Type B pancreatic cell (in vitro differentiated cells): ENCODE results near the gene MICALL1. TPM values are rescaled to one million over a fixed set of nuclear protein-coding genes. Genes with fewer than 3 reads are reported as not detected.
A peak's percentile ranks its signal among the peaks of the same experiment; 100 is the strongest.
"Not testable (repeated sequence)": the region's sequence is repeated elsewhere in the genome, so short reads cannot be mapped to it uniquely, and the experiment has no call there.

Source experiments
- DNase-seq: peaks from one replicate; pipeline ENCODE4 v3.0.0; 2021; ENCODE audit warnings: mixed read lengths; ENCODE audit not compliant: unreplicated experiment; ENCODE audit errors: extremely low spot score
- H3K27ac Mint-ChIP-seq: 2 replicates; pipeline ENCODE4 v1.8.0; 2021; ENCODE audit warnings: mild to moderate bottlenecking, mixed read lengths
- H3K27me3 Mint-ChIP-seq: 2 replicates; pipeline ENCODE4 v1.8.0; 2021; ENCODE audit warnings: mixed read lengths
- H3K36me3 Mint-ChIP-seq: 2 replicates; pipeline ENCODE4 v1.8.0; 2021; ENCODE audit warnings: mixed read lengths
- H3K4me1 Mint-ChIP-seq: one replicate; pipeline ENCODE4 v1.8.0; 2021; ENCODE audit warnings: mixed read lengths; ENCODE audit not compliant: unreplicated experiment
- H3K4me3 Mint-ChIP-seq: 2 replicates; pipeline ENCODE4 v1.8.0; 2021; ENCODE audit warnings: mild to moderate bottlenecking, mixed read lengths
- H3K9me3 Mint-ChIP-seq: 2 replicates; pipeline ENCODE4 v1.8.0; 2021; ENCODE audit warnings: mixed read lengths
- total RNA-seq: library from RNA; stranded (reverse); gene quantifications from 2 replicates; pipeline ENCODE4 v1.2.1, GENCODE V29; 2021; ENCODE audit warnings: low replicate concordance
- TF ChIP-seq, protein P1 (sequence below): fragments of 200-600 bp; sonication (generic); conservative IDR thresholded peaks from 2 replicates; pipeline ENCODE4 v1.5.0; 2021; ENCODE audit warnings: antibody characterized with exemption, mild to moderate bottlenecking

MICALL1 gene
- total RNA-seq, 1 donor from 2014 or later, result 56.5 TPM

- H3K9me3 Mint-ChIP-seq, result no peaks in the 10 kb centered on the region
- H3K27me3 Mint-ChIP-seq, result no peaks in the 10 kb centered on the region
- TF ChIP-seq, protein P1, sequence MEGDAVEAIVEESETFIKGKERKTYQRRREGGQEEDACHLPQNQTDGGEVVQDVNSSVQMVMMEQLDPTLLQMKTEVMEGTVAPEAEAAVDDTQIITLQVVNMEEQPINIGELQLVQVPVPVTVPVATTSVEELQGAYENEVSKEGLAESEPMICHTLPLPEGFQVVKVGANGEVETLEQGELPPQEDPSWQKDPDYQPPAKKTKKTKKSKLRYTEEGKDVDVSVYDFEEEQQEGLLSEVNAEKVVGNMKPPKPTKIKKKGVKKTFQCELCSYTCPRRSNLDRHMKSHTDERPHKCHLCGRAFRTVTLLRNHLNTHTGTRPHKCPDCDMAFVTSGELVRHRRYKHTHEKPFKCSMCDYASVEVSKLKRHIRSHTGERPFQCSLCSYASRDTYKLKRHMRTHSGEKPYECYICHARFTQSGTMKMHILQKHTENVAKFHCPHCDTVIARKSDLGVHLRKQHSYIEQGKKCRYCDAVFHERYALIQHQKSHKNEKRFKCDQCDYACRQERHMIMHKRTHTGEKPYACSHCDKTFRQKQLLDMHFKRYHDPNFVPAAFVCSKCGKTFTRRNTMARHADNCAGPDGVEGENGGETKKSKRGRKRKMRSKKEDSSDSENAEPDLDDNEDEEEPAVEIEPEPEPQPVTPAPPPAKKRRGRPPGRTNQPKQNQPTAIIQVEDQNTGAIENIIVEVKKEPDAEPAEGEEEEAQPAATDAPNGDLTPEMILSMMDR, result no peak
These were observed 36.0 kb downstream of the MICALL1 start for GRCh38 chr22:37942133-37942532.

GRCh38 chr22:37943136-37943824, 37.2 kb downstream of the MICALL1 start:
- Mint-ChIP-seq H3K4me3 (no peak overlapping the region), H3K27me3 (no peaks in the 10 kb centered on the region), H3K4me1 (no peaks in the 10 kb centered on the region), H3K36me3 (peaks cover 8% of the 10 kb centered on the region), H3K9me3 (no peaks in the 10 kb centered on the region), H3K27ac (no peak overlapping the region)
- DNase-seq, result no peak
- TF ChIP-seq, protein P1, result no peak

More at GRCh38 chr22:37942133-37942532, 36.0 kb downstream of the MICALL1 start:
- DNase-seq, result no peak
- peaks cover 12% of the 10 kb centered on the region for H3K36me3 Mint-ChIP-seq
- H3K27ac Mint-ChIP-seq, result no peak overlapping the region
- no peak overlapping the region for H3K4me3 Mint-ChIP-seq
- no peaks in the 10 kb centered on the region for H3K4me1 Mint-ChIP-seq

GRCh38 chr22:37943825-37944198, 37.7 kb downstream of the MICALL1 start:
- Mint-ChIP-seq H3K4me1 (no peaks in the 10 kb centered on the region), H3K36me3 (peaks cover 8% of the 10 kb centered on the region), H3K27me3 (no peaks in the 10 kb centered on the region), H3K4me3 (no peak overlapping the region), H3K27ac (no peak overlapping the region), H3K9me3 (no peaks in the 10 kb centered on the region)
- DNase-seq, result no peak
- TF ChIP-seq, protein P1, result no peak

GRCh38 chr22:37944423-37944822, 38.3 kb downstream of the MICALL1 start:
- not testable (repeated sequence) for H3K36me3 Mint-ChIP-seq, DNase-seq, H3K27ac Mint-ChIP-seq, H3K9me3 Mint-ChIP-seq, H3K4me3 Mint-ChIP-seq, H3K4me1 Mint-ChIP-seq, H3K27me3 Mint-ChIP-seq

DNA sequence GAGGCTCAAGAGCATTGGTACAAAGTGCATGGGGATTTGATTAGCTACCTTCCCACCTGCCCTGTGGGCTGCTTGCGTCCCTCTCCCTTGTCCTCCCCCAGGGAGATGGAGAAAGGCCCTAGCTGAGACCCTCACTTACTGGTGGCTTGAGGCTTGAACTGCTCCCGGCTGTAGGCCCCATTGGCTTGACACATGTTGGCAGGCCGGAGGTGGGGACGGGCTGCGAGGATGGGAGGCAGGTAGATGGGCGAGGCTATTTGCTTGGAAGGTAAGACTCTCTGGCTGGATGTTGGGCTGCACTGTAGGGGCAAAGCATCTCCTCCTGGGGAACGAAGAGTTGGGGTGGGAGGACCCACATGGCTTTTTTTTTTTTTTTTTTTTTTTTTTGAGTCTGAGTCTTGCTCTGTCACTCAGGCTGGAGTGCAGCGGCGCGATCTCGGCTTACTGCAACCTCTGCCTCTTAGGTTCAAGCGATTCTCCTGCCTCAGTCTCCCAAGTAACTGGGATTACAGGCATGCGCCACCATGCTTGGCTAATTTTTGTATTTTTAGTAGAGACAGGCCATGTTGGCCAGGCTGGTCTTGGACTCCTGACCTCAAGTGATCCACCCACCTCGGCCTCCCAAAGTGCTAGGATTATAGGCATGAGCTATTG, 41.2 kb downstream of the MICALL1 start:
- H3K27me3 Mint-ChIP-seq, H3K36me3 Mint-ChIP-seq, H3K9me3 Mint-ChIP-seq, DNase-seq, H3K4me3 Mint-ChIP-seq, H3K27ac Mint-ChIP-seq, H3K4me1 Mint-ChIP-seq: not testable (repeated sequence)

DNA sequence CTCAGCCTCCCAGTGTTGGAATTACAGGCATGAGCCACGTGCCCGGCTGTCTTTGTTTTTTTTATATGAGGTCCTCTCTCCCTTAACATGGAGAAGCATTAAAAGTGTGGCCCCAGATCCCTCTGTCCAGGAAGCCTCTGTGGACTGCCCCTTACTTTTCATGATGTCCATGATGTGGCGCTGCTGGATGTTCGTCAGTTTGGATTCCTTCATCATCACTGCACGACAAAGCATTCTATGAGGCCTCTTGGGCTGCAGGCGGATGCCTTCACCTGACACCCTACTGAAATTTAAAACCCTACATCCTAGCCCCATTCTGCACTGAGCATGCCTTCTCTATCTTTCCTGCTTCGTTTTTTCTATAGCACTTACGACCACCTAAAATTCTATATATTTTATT, 45.2 kb downstream of the MICALL1 start:
- DNase-seq, result no peak
- H3K27ac Mint-ChIP-seq, result peak overlapping the region; percentile 72
- H3K4me3 Mint-ChIP-seq, result peak overlapping the region; percentile 69
- peaks cover 5% of the 10 kb centered on the region for H3K36me3 Mint-ChIP-seq
- peaks cover 28% of the 10 kb centered on the region for H3K4me1 Mint-ChIP-seq
- TF ChIP-seq, protein P1, result no peak
- H3K27me3 Mint-ChIP-seq, result peaks cover 4% of the 10 kb centered on the region
- H3K9me3 Mint-ChIP-seq, result no peaks in the 10 kb centered on the region

- not testable (repeated sequence) for DNase-seq, H3K9me3 Mint-ChIP-seq, H3K27me3 Mint-ChIP-seq, H3K36me3 Mint-ChIP-seq
- peaks cover 28% of the 10 kb centered on the region for H3K4me1 Mint-ChIP-seq
- peak overlapping the region; percentile 99 for H3K4me3 Mint-ChIP-seq
- peak overlapping the region; percentile 94 for H3K27ac Mint-ChIP-seq
These were observed 46.5 kb downstream of the MICALL1 start for GRCh38 chr22:37952629-37953028.
